ENCODE results near the gene LCN12. TPM values are rescaled to one million over a fixed set of nuclear protein-coding genes. Genes with fewer than 3 reads are reported as not detected.

The LCN12 gene
- total RNA-seq, 1 donor: 0.54 TPM

DNA sequence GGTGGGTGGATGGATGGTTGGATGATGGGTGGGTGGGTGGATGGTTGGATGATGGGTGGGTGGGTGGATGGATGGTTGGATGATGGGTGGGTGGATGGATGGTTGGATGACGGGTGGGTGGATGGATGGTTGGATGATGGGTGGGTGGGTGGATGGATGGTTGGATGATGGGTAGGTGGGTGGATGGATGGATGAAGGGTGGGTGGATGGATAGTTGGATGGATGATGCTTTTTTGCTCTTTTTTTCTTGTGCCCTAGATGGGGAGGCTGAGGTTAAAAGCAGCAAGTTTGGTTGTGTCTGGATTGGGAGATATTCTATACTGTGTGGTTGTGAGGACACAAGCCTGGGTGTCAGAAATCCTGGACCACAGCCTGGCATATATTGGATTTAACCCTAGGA, 5.4 kb downstream of the LCN12 start:
- DNase-seq (ENCODE audit: low read depth in 2 of 3, low spot score in 2 of 3): no peak

DNA sequence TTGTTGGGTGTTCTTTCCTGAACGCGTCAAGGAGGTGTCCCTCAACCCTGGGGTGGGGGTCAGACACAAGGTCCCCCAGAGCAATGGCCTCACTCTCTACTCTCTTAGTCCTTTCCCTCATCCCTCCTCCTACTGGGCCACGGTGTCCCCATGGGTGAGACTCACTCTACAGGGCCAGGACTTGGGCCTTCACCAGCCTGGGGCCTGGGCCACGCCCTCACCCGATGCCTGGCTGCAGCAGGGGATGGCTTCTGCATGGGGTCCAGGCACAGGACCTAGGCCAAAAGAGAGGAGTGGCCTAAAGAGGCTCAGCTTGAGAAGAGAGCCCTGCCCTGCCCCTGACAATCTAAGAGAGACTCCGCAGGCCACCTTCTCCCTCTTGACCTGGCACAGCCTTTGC, 5.8 kb downstream of the LCN12 start:
- no peak for DNase-seq (ENCODE audit: low read depth in 2 of 3, low spot score in 2 of 3)

DNA sequence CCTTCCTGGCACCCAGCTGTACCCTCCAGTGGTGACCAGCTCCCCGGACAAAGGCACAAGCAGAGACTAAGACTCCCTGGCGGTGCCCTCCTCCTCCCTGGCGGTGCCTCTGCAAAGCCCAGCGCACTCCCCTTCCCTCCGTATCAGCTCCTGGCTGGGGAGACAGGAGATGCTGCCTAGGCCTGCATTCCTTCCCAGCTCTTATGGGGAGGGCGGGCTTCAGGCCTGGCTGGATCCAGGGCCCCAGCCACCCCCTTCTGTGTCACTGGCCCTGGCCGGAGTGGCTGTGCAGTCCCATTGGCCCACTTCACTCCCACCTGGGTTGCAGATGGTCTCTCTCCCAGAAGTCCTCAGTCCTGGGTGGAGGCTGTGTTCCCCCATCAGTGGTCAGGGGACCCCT, 6.4 kb downstream of the LCN12 start:
- DNase-seq (ENCODE audit: low read depth in 2 of 3, low spot score in 2 of 3): no peak

DNA sequence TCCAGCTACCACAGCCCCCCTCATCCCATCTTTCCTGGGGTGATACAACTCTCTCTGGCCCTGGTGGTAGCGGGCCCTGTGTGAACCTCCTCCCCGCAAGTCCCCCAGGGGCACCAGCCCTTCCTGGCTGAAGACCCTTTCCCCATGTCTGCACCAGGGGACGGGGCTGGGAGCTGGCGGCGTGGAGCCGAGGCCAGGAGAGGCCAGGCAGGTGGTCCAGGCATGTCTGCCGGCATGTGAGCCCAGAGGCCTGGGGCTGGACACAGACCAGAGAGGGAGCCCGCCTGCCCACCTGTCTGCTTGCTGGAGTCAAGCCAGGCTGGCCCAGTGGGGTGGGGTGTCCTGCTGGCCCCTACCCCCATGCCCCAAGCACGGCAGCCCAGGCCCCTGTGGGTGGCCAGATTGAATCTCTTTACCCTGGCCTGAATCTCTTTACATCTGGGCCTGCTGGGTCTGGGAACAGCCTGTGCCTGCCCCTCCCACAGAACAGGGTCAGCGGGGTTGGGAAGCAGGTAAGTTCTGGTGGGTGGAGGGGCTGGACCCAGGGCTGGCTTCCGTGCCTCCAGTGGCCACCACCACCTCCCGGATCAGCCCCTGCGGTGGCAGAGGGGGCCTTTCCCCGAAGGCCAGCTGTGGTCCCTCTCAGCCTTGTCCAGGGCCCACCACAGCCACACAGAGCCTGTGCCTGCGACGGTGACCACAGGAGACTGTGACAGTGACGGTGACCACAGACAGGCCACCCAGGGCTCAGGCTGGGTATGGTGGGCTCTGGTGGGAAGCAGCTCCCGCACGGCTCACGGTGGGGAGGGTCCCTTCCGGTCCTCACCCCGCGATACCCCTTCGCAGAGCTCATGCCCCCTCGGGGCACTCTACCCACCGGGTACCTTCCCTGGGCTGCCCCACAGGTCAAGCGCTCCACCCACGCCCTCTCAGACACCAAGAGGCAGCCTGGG, 7.1 kb downstream of the LCN12 start:
- DNase-seq (ENCODE audit: low read depth in 2 of 3, low spot score in 2 of 3): no peak

DNA sequence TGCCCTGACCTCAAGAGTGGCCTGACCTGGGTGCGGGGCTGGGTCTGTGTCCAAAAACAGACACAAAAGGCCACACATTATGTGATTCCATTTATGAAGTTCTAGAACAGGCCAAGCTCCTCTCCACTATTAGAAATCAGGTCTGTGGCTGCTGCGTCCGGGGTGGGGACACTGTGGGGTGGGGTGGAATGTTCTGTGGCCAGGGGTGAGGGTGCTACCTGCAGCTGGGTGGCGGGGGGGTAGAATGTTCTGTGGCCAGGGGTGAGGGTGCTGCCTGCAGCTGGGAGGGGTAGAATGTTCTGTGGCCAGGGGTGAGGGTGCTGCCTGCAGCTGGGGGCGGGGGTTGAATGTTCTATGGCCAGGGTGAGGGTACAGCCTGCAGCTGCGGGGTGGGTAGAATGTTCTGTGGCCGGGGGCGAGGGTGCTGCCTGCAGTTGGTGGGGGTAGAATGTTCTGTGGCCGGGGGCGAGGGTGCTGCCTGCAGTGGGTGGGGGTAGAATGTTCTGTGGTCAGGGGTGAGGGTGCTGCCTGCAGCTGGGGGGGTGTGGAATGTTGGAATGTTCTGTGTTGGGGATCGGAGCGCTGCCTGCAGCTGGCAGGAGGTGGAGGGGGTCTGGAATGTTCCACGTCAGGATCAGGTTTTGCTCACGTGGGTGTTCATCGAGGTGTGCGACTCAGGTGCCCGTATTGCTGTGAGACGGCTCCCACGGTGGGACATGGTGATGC, 8.3 kb downstream of the LCN12 start:
- no peak for DNase-seq (ENCODE audit: low read depth in 2 of 3, low spot score in 2 of 3)

DNA sequence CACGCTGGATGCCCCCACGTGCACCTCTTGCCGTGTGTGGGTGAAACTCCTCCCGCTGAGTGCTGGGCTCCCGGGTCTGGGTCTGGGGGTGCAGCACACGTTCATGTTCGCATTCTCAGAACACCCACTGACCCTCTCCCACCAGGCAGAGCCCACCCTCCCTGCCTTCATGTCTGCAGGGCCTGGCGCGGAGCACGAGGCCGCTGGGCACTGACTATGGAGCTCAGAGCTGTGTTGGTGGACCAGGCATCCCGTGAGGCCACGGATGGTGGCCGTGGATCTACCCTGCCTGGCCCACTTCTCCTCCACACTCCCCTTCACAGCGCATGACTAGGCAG, 8.8 kb downstream of the LCN12 start:
- DNase-seq (ENCODE audit: low read depth in 2 of 3, low spot score in 2 of 3): no peak

DNA sequence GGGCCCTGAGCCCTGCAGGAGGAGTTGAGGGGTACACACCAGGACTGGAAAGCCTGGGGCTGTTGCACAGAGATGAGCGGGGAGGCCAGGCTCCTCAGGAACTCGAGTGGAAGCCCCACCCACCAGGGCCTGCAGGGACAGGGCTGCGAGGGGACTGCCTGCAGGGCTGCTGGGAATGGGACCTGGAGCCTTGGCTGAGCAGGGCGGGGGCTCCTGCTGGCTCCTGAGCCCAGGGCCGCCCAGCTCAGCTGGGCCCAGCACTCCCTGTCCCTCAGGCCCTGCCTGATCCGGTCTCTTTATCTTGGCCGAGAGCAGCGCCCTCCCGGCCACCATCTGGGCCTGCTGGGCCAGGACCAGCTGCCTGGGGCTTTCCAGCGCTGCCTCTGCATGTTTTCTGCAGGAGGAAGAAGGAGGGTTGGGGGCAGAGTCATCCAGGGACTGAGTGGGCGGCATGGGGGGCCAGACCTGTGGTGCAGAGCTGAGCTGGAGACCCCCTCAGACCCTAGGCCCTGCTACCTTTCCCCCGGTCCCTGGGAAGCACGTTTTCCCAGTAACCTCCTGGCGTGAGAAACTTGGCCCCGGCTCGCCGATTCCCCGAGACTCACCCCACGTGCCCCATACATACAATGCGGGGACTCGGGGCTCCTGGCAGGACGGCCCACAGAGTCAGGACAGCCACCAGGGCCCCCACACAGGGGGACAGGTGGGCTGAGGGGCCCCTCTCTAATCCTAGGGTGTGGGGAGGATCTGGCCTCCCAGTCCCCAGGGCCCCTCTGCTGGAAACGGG, 9.4 kb downstream of the LCN12 start:
- DNase-seq (ENCODE audit: low read depth in 2 of 3, low spot score in 2 of 3): no peak

DNA sequence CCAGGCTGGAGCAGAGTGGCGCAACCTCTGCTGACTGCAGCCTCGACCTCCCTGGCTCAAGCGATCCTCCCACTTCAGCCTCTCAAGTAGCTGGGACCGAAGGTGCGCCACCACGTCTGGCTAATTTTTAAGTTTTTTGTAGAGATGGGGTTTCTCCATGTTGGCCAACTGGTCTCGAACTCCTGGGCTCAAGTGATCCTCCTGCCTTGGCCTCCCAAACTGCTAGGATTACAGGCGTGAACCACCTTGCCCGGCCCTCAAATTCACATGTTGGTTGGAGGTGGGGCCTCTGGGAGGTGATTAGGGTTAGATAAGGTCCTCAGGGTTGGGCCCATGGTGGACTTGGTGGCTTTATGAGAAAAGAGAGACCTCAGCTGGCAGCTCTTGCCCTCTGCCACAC, 10.1 kb downstream of the LCN12 start:
- DNase-seq (ENCODE audit: low read depth in 2 of 3, low spot score in 2 of 3): no peak

DNA sequence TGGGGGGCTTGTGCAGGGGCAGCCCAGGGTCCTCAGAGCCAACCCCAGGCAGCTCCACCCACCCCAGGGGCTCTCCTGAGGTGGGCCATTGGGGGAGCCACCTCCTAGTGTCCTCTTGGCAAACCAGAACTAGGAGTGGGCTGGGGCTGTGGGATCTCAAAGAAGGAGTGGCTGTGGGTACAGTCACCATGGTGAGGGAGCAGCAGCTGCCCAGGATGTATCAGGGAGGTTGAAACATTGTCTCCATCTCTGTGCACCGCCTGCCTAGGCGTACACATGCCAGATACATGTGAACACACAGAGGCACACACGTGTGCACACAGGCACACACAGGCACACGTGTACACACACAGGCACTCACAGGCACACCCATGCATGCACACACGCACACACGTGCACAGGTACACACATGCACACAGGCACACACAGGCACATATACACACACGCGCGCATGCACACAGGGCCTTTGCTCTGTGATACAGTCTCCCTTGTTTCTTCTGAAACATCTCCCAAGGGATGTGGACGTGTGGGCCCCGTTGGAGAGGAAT, 10.7 kb downstream of the LCN12 start:
- DNase-seq (ENCODE audit: low read depth in 2 of 3, low spot score in 2 of 3): no peak

DNA sequence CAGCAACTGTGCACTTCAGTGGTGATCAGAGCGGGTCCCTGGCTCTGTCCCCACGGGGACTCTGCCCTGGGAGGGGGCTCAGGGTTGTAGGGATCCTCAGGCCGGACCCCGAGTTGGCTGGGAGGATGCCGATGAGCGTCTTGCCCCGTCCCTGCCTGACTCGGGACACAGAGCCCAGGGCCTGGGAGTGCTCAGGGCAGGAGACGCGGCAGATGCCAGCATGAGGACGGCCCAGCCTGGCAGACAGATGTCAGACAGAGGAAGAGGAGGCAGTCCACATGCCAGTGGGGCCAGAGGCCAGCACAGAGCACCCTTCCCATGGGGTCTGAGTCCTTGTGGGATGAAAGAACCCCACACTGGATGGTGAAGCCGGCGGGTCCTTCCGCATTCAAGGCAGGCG, 11.3 kb downstream of the LCN12 start:
- no peak for DNase-seq (ENCODE audit: low read depth in 2 of 3, low spot score in 2 of 3)

DNA sequence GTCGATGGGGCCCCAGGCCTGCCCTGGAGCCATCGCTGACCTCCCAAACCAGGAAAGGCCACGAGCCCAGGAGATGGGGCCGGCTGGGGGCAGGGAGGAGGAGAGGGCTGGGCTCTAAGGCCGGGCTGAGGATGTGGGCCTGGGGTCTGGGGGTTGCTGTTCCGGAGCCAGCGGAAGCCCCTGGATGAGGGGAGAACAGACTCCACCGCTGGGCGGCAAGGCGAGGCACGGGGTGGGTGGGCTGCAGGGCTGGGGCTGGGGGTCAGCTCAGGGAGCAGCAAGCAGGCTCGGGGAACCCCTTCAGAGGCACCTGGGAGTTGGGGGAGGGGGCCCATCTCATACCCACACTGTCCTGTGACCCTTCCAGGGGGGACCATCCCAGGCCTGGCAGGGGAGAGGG, 11.7 kb downstream of the LCN12 start:
- no peak for DNase-seq (ENCODE audit: low read depth in 2 of 3, low spot score in 2 of 3)

DNA sequence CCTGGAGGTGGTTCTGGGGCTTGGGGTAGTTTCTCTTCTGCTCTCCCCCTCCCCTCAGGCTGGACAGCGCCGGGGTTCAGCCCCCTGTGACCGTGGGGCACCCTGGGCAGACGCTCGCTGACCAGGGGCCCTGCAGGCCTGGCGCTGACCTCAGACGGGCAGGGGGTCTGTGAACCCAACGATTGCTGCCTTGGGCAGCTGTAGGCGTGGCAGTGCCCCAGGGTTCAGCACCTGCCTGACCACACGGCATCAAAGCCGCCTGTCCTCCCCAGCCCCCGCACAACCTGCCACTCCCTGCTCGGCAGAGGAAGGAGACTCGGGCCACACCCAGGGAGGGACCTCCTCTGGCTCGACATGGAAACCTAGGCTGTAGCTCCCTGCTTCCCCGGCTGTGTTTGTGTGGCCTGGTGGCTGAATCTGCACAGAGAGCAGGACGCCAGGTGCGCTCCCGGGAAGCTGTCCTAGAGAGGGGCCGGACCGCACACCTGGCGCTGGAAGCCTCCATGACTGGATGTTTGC, 12.2 kb downstream of the LCN12 start:
- no peak for DNase-seq (ENCODE audit: low read depth in 2 of 3, low spot score in 2 of 3)

DNA sequence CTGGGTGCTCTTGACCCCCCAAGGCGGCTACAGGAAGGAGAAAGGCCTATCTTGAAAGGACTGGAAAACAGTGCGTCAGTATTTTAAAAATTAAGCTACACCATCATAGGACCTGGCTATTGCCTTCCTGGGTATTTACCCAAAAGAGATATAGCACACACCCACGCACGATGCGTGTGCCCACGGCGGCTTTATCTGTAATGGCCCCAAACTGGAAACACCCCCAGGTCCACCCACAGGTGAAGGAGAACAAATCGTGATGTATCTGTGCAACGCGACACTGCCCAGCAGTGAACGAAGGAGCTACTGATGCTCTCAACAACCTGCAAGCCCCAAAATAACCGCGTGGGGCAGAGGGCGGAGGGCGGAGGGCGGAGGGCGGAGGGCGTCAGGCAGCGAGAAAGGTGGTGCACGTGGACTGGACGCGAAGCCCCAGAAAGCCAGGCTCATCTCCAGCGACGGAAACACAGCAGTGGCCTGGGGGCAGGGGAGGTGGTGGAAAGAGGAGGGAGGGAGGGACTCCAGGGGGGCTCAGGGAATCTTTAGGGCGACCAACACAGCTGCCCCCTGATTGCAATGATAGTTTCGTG, 12.9 kb downstream of the LCN12 start:
- DNase-seq (ENCODE audit: low read depth in 2 of 3, low spot score in 2 of 3): no peak

DNA sequence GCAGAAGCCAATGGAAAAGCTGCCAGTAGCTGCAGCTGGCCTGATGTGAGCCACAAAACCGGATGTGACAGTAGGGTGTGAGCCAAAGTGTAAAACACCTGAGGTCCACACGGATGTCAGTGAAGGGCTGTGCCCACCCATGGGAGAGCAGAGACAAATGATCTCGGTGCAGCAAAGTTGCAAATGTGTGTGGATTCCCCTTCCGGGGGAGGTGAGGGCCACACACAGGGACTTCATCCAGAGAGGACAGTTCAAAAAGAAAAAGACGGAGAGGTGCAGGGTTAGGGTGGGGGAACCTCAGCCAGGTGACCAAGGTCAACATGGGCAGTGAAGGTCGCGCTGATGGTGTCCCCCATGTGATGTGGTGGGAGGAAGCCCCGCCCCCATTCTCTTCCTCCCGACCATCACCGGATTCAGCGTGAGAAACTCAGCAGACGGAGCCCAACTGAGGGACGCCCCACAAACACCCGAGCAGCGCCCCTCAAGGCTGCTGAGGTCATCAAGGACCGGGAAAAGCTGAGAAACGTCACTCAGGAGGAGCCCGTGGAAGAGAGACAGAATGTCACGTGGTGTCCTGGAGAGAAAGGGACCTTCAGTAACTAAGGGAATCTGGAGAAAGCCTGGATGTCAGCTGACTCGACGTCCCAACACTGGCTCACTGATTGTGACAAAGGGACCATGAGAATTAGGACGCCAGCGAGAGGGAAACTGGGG, 13.9 kb downstream of the LCN12 start:
- DNase-seq (ENCODE audit: low read depth in 2 of 3, low spot score in 2 of 3): no peak

DNA sequence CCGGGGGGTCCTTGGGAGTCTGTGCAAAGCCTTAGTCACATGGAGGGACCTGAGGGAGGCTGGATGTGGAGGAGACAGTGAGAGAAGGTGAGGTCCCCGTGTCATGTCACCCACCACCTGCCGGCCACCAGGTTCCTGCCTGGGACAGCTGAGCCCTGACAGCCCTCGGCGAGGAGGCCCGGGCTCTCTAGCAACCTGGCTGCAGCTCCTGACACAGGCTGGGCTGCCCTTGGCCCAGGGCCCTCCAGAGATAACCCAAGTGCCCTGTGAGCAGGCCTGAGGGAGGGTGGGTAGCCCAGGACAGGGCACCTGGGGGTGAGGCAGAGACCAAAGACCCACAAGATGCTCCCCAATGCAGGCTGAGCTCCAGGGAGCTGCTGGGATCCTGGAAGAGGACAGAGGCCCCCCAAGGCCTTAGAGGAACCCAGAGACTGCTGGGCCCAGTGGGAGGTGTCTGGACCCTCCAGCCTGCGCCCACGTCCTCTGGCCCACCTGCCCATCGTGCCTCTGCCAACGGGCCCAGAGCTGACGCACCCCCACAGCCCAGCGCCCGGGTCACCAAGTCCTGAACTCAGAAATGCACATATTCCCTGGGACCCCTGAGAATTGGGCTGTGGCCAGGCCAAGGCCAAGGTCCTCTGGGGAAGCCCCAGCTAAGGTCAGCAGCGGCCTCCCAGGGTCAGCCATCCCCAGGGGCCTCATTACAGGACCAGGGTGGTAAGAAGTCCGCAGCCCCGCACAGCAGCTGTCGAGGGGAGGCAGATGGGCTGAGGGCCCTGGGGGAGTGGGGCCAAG, 16.5 kb downstream of the LCN12 start:
- no peak for DNase-seq (ENCODE audit: low read depth in 2 of 3, low spot score in 2 of 3)

DNA sequence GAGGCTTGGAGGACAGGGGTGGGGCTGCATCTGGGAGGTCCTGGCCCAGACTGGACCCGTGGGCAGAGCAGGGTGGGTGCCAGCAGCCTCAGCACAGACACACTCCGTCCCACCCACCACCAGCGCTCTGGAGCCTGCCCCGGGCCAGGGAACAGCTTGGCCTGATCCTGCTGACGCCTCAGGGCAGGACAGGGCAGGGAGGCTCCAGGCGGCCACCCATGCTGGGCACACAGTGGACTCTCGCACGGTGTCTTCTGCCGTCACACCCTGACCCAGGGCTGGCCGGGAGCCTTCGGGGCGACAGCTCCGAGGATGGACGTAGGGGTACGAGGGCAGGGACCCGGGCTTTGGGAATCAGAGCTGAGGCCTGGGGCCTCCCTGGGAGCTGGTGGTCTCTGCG, 17.1 kb downstream of the LCN12 start:
- no peak for DNase-seq (ENCODE audit: low read depth in 2 of 3, low spot score in 2 of 3)

DNA sequence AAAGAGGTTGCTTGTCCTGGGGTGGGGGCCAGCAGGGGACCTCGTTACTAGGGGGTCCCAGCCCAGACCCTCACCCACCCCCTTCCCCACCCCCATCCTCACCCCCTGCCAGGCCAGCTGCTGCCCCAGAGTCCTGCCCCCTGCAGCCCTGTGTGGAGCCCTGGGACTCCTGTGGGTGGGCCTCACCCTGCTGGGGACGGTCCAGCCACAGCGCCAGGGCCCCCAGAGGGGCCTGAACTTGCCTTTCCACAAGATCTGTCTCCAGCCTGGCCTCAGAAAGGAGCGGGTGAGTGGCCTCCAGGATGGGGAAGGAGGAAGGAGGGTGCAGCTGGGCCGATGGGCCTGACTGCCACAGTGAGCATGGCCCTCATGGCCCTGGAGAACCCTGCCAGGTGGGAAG, 17.7 kb downstream of the LCN12 start:
- no peak for DNase-seq (ENCODE audit: low read depth in 2 of 3, low spot score in 2 of 3)

DNA sequence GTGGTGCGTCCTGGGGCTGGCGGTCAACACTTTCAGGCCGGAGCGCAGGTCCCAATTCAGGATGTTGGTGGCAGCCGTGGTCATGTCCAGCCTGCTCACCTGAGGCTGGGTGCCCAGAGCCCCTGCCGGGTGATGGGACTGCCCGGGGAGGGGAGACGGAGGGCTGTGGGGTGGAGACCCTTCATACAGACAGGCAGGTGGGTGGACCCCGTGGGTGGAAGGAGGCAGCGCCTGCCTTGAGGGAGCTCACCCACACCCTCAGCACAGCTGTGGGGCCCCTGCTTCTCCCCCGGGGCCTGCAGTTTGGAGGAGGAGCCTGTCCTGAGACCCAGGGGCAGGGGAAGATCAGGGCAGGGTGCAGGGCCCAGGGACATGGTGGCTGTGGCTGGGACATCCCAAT, 18.3 kb downstream of the LCN12 start:
- DNase-seq (ENCODE audit: low read depth in 2 of 3, low spot score in 2 of 3): no peak

DNA sequence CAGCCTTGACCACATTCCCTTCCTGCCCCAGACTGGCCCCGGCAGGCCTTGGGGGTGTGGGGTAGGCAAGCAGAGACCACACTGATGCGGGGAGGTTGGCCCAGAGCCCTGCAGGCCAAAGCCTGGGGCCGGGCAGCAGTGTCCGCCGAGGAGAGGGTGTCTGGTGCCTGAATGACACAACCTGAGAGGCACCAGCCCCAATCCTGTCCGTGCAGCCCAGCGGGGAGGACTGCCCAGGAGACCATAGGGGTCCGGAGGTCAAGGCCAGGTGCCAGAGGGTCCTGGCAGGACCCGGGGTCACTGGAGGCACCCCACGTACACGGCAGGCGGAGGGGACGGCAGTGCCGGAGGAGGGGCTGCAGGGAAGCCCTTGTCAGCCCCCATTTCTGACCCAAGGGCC, 19.7 kb downstream of the LCN12 start:
- DNase-seq (ENCODE audit: low read depth in 2 of 3, low spot score in 2 of 3): no peak
